ENCODE data around the gene USHBP1. TPM values are rescaled to one million over a fixed set of nuclear protein-coding genes. Genes with fewer than 3 reads are reported as not detected.

The USHBP1 gene
- total RNA-seq, 4 donors from 2014 or later: 3.4 to 39.9 (median 4.8) TPM

GRCh38 chr19:17206736-17207581 lies 57.6 kb downstream of the USHBP1 start:
- no peak for TF ChIP-seq CTCF (IDR thresholded peaks at IDR 0.05; ENCODE audit: low read depth)

GRCh38 chr19:17205237-17206140 lies 59.1 kb downstream of the USHBP1 start:
- TF ChIP-seq CTCF (IDR thresholded peaks at IDR 0.05; ENCODE audit: low read depth): no peak

- no peak for TF ChIP-seq CTCF (IDR thresholded peaks at IDR 0.05; ENCODE audit: low read depth)
Measured at GRCh38 chr19:17202713-17203112, 61.8 kb downstream of the USHBP1 start.

- no peak for TF ChIP-seq CTCF (IDR thresholded peaks at IDR 0.05; ENCODE audit: low read depth)
Measured at GRCh38 chr19:17202249-17202648, 62.3 kb downstream of the USHBP1 start.

GRCh38 chr19:17200408-17201079 lies 64.0 kb downstream of the USHBP1 start:
- TF ChIP-seq CTCF (IDR thresholded peaks at IDR 0.05; ENCODE audit: low read depth): no peak

Other genes starting within 250 kb of the USHBP1 start
- gene CPAMD8, start 237.9 kb downstream of the USHBP1 start, total RNA-seq: 10 to 100 TPM in 2 of 4 donors, 1 to 10 TPM in 2; 3.7 to 75.5 (median 22.0) TPM
- gene HAUS8, start 189.3 kb downstream of the USHBP1 start, total RNA-seq: 1 to 10 TPM; 3.3 to 6.5 (median 4.8) TPM
- gene MYO9B, start 189.0 kb downstream of the USHBP1 start, total RNA-seq: 100 to 1,000 TPM in 1 of 4 donors, 10 to 100 TPM in 3; 72.0 to 158 (median 82.8) TPM
- 10 to 100 TPM; 20.5 to 31.3 (median 29.2) TPM for gene USE1, start 49.4 kb downstream of the USHBP1 start, total RNA-seq
- 10 to 100 TPM in 2 of 4 donors, 1 to 10 TPM in 2; 8.8 to 16.2 (median 12.0) TPM for gene OCEL1, start 38.5 kb downstream of the USHBP1 start, total RNA-seq
- gene NR2F6, start 18.8 kb downstream of the USHBP1 start, total RNA-seq: 10 to 100 TPM in 2 of 4 donors, 1 to 10 TPM in 2; 7.1 to 47.7 (median 10.7) TPM
- gene BABAM1, start 2.7 kb upstream of the USHBP1 start, total RNA-seq: 10 to 100 TPM; 49.6 to 60.6 (median 54.7) TPM
- gene ANKLE1, start 17.2 kb upstream of the USHBP1 start, total RNA-seq: under 1 TPM in 2 of 4 donors, not detected in 2; 0.22 to 0.51 TPM
- 10 to 100 TPM in 2 of 4 donors, 1 to 10 TPM in 2; 6.2 to 17.5 (median 12.1) TPM for gene ABHD8, start 38.7 kb upstream of the USHBP1 start, total RNA-seq
- 100 to 1,000 TPM; 117 to 211 (median 135) TPM for gene MRPL34, start 41.1 kb upstream of the USHBP1 start, total RNA-seq
- gene DDA1, start 44.8 kb upstream of the USHBP1 start, total RNA-seq: 10 to 100 TPM in 2 of 4 donors, 1 to 10 TPM in 2; 4.6 to 23.5 (median 9.5) TPM
- gene ANO8, start 70.1 kb upstream of the USHBP1 start, total RNA-seq: 10 to 100 TPM in 1 of 4 donors, 1 to 10 TPM in 3; 5.4 to 30.3 (median 7.5) TPM
- 10 to 100 TPM in 3 of 4 donors, 1 to 10 TPM in 1; 8.6 to 32.2 (median 14.6) TPM for gene GTPBP3, start 72.8 kb upstream of the USHBP1 start, total RNA-seq
- gene PLVAP, start 112.6 kb upstream of the USHBP1 start, total RNA-seq: 100 to 1,000 TPM in 1 of 4 donors, 10 to 100 TPM in 3; 22.6 to 220 (median 82.6) TPM
- gene CCDC194, start 129.5 kb upstream of the USHBP1 start, total RNA-seq: not detected
- gene BST2, start 140.9 kb upstream of the USHBP1 start, total RNA-seq: 100 to 1,000 TPM in 2 of 4 donors, 10 to 100 TPM in 2; 61.5 to 153 (median 92.1) TPM
- gene MVB12A, start 155.3 kb upstream of the USHBP1 start, total RNA-seq: 10 to 100 TPM; 45.6 to 61.7 (median 54.3) TPM
- under 1 TPM in 3 of 4 donors, not detected in 1; 0.34 to 0.66 (median 0.49) TPM for gene TMEM221, start 183.9 kb upstream of the USHBP1 start, total RNA-seq
- 1 to 10 TPM in 2 of 4 donors, not detected in 2; 1.3 to 2.1 TPM for gene NXNL1, start 196.2 kb upstream of the USHBP1 start, total RNA-seq
- gene SLC27A1, start 205.8 kb upstream of the USHBP1 start, total RNA-seq: 10 to 100 TPM; 15.0 to 66.5 (median 36.6) TPM
- gene PGLS, start 246.9 kb upstream of the USHBP1 start, total RNA-seq: 100 to 1,000 TPM in 1 of 4 donors, 10 to 100 TPM in 3; 43.7 to 107 (median 65.2) TPM